GM19467 (cell line): ENCODE results near the gene P3H1.

Source experiments
- ATAC-seq: cut with Tn5 transposase; IDR thresholded peaks from one replicate; pipeline ENCODE4 v1.9.1; 2021; ENCODE audit warnings: mild to moderate bottlenecking, moderate library complexity; ENCODE audit not compliant: unreplicated experiment

The P3H1 gene

DNA sequence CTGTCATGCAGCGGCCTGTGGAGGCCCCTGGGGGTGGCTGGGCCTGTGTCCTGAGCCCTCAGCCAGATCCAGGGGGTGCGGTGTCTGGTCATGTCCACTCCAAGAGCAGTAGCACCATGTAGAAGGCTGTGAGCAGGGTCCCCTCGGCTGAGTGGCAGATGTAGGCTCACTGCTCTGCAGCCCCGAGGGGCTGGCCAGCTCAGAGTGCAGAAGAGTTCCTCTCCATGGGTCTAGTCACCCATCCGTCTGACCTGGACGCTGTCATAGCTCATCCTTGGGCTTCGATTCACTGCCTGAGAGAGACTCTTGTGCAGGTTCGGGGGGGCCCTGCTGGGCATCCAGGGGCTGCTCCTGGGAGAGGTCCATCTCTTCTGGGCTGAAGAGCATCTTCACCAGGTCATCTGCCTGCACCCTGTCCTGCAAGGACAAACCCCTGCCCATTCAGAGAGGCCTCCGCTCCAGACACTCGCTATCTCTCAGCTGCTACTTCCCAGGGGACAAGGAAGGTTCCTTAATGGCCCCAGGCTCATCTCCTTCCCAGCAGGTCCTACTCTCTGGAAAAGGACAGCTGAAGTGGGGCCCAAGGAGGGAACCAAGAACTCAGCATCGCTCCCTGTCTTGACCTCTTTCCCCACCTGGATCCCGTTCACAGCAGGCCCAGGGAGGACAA, 20.3 kb downstream of the P3H1 start:
- ATAC-seq, result no peak

DNA sequence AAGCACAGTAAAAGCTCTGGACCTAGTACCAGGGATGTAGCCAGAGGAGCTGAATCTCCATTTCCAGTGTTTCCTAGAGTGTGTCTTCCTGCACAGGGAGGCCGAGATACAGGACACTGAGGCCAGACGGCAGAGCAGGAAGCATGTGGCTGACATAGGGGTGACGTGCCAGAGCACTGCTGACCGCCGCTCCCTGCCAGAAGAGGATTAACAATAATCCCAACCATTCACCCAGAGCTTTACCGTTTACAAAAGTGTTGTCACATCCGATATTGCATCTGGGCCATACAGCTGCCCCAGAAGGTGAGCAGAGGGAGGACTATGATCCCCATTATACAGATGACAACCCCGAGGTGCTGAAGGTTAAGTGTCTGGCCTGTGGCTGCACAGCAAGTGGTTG, 21.0 kb downstream of the P3H1 start:
- ATAC-seq, result no peak

DNA sequence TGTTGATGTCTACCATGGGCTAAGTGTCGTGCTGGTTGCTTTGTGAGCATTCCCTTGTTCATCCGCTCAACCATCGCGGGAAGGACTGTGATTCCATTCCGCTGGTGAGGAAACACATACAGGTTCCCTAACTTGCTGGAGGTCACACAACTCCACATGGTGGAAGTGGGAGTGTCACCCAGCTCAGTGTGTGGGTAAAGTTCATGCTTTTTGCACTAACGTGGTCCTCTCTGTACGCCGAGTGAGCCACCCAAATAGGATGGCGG, 22.7 kb downstream of the P3H1 start:
- no peak for ATAC-seq

DNA sequence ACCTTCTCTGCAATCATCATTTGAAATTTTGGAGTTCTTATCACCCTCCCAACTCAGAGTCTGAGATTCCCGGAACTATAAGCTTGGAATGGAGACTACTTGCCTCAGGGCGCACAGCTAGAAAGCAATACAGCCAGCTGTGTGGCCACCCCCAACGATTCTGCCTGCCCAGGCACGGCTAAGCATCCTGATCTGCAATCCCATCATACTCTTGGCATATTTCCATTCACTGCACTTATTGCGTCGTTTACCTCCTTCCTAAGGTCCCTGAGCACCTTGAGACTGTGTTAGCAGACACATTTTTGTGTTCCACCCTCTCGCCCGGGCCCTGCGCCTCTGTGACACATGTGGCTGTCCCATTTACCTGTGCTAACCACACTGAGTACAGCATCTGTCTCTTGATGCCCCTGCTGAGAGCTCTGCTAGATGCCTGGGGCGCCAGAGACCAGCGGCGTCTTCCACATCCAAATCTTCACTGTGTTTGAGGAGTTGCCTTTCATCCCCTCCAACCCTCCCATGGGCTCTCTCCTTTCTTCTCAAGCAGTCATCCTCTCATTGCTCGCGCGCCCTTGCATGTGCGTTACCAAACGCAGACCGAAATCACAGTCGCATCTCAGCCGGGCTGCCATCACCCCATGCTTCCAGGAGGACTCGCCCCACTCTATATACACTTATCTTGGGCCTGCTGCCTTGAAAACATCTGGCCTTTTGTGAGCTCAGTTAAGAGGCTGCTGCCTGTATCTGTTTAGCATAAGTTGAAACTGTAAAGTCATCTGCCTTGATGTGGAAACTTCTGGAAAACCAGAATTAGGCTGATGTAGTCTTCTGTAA, 23.3 kb downstream of the P3H1 start:
- ATAC-seq, result no peak

DNA sequence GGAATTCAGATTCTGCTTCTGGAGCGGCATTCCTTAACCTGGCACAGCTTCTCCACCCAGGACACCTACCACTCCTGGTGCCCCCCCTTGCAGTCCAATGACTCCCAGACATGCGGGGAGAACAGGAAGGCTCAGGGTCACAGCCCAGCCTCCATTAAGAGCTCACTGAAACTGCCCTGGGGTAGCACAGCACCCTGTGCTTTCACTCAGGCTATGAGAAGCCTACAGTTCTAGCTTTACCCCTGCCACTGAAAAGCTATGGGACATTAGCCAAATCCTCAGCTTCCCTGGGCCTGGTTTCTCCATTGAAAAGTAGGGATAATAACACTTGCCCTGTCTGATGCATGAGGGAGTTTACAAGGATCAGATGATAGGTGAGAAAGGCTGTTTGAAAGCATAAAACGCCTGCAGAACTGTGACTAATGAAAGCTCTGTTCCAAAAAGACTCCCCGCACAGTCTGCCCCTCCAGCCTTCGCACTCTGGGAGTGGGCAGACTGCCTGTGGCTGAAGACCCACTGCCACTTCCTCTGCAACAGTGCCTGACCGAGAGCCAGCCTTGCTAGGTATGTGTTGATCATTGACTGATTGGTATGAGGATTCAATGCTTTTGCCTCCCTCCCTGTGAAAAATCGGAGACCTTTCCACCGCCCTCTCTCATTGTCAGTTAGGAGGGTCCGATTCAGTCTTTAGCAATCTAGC, 24.1 kb downstream of the P3H1 start:
- no peak for ATAC-seq

DNA sequence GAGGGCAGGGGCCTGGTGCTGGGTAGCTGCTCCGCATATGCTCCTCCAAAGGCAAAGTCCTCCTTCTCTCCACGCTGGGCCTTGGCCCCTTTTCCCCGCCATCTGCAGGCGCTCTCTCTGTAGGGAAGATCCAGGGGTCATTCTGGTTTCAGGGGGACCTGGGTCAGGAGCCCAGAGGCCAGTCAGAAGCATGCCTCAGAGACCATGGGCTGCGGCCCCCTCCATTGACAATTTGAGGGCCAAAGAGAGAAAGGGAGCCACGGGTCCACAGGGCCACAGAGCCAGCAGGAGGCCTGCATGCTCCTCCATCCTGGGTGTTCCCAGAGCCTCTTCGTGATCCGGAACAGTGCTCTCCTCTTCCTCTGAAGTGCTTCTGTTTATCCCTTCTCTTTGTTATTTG, 24.7 kb downstream of the P3H1 start:
- ATAC-seq, result no peak

DNA sequence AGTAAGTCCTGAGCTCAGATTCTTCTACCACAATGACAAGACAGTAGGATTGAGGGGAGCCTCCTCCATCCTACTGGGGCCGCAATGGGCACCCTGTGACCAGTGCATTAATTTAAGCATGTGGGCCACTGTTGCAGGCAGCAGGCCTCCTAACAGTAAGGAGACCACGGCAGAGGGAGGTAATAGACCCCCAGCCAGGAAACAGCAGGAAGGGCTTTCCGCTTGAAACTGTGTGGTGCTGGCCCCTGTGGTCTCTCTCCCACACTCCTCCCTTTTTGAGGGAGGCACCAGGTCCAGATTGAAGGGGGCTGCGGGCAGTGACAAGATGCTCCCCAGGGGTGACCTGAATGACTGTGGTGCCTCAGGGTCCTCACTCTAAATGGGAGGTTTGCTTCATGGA, 25.1 kb downstream of the P3H1 start:
- ATAC-seq, result no peak

DNA sequence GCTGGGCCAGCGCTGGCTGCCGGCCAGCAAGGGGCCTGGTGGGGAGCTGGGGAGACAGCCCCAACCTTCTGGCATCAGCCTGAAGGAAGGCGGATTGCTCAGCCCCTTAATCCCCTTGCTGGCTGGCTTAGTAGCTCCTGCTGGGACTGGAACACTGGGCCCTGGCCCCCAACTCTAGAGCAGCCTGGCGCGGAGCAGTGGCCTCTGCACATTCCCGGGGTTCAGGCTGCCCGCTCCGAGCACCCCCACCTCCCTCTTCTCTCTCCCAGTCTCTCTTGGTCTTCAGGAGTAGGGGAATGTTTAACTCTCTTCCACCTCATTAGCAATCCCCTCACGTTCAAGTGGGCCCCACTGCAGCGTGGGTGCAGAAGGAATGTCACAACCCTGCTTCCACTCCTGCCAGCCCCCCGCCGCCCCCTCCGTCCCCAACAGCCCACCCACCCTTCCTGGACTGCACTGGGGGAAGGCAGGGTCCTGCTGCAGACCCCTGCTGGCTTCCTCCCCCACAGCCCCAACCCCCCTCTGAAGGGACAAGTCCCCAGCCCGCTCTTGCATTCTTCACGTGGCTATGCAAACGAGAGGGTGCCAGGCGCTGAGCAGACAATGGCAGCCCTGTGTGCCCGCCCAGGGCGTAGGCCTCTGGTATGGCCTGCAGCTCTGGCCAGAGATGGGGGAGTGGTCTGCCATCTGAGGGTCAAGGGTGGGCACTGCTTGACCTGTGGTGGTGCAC, 25.8 kb downstream of the P3H1 start:
- ATAC-seq, result no peak

DNA sequence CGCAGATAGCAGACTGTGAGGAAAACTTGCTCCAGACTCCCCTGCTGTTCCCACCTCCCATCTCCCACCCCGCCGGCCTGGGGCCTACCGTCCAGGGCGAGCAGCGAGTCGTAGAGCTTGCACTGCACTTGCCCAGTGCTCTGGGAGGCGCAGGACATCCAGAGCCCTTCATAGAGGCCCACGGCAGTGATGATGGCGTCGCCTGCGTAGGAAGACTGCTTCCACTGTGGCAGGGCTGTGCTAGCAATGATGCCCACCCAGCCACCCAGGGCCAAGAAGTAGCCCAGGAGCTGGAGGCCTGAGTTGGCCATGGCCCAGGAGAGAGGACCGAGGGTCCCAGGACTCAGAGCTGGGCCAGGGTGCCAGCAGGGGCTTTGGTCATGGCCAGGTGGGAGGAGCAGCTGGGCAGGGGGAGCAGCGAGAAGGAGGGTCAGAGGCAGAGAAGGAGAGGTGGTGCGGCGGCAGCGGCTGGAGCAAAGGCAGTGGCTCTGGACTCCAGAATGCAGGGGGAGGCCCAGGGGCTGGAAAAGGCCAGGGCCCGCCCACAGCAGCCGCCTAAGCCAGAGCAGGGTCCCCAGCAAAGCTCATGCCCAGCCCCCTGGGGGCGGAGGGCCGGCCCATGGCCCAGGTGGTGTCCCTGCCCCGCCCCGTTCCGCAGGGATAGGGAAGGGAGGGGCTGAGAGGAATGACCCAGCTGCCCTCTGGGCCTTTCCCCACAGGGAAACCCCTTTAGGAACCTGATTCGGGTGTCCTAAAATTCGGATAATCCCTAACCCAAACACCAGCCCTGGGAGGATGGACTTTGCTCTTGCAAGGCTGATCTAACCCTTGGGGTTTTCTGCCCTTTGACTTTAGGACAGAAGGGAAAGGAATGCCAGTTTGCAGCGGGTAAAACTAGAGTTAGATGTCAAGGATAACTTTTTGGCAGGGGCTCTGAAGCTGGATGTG, 26.8 kb downstream of the P3H1 start, which contains the start of gene CLDN19:
CLDN19 (minus strand) TSS at position 484 of the 948 bp plus-strand sequence; CDS start at position 311, 173 bp downstream.
- no peak for ATAC-seq

DNA sequence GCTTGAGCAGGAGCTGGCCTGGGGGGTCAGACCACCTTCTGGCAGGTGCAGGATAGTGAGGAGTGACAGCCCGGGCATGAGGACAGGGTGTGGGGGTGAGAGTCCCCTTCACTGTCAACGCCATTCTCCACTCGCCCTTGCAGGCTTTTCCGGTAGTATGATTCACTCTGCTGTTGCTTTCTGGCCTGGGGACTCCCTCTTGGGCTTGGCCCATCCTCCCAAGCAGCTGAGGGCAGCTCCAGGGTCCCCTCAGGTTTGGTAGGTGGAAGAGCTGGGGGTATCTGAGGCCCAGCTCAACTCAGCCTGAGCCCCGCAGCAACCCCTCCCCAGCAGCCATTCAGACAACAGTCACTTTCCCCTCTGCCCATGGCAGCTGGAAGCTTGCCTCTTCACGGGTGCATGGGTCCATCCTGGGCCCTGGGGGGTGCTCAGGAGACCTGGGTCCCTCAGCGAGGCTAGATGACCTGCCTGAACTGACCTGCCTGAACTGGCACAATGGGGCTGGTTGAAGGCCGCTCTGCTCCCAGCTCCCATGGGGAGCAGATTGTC, 28.1 kb downstream of the P3H1 start:
- no peak for ATAC-seq

DNA sequence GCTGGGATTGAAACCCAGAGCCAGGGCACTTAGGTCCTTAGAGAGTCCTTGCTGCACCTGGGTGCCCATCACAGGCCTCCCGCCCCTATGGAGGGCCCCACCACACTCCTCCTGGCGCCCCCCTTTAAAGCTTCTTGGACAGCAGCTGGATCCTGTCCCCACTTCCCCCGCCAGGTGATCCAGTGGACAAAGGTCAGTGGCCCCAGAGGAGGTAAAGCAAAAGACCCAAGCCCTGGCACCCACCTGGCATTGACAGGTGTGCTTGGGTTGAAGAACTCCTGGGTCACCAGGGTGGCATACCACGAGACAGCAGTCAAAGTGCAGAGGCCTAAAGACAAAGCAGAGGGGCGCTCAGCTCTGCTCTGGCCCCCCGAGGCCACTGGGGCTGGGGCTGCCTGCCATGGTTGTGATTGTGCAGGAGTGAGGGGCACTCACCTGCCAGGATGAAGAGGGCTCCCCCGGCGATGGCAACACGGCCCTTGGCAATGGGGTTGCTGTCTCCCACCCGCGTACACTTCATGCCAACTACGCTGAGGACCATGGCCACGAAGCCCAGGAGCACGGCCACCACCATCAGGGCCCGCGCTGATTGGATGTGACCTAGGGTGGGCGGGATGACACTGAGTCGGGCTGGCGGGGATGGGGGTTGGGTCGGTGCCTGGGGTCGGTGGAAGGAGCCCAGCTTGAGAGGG, 28.7 kb downstream of the P3H1 start:
- ATAC-seq, result no peak

DNA sequence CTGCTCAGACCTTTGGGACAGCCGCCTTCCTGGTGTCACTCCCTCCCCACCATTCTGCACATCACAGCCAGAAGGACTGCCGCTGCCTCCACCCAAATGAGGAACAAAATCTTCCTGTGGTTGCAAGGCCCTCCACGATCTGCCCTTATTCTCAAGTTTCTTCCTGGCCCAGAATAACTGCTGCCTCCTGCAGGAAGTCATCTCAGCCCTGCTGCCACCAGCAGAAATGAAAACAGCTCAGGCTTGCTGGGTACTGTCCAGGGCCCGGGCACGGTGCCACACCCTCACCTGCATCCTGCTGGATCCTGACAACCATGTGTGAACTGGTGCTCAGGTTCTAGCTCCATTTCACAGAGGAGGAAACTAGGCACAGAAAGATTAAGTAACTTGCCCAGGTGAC, 29.6 kb downstream of the P3H1 start:
- ATAC-seq, result no peak

DNA sequence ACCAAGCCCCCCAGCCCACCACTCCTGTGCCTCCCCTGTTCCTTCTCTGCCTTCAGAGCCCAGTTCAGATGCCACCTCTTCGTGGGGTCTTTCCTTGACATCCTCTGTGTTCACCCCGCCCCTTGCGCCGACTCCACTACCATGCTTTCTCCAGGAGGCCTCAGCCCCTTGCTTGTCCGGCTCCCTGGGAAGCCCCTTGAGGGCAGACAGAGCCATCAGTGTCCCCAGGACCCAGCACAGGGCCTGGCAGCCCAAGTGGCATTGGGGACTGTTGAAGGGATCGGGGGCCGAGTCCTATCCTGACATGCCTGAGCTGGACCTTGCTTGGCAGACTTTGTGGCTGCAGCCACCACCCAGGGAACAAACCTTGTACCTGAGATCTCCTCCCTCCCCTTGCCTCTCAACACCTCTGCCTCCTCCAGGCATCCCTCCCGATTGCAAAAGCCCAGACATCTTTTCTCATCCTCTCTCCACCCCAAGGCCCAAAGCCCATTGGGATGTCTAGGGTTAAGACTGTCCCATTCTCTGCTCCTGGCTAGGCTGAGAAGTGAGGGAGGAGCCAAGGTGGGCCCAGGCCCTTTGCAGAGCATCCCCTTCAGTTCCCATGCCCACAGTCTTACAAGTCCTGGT, 30.1 kb downstream of the P3H1 start:
- no peak for ATAC-seq

DNA sequence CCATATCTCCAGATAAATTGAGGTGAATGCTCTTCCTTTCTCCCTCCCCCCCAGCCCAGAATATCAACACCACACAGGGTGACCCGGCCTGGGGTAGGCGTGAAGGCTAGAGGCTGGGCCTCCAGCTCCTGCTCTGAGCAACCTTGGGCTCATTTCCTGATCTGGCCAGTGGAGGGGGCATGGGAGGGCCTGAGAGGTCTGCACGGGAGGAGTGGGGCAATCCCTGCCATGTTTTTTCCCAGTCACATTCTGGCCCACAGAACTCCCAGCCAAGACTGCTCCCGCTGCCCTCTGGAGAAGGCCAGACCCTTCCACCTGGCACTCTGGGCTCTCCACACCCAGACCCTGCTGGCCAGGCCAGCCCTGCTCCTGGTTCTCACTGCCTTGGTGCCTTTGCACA, 30.7 kb downstream of the P3H1 start:
- ATAC-seq, result no peak

DNA sequence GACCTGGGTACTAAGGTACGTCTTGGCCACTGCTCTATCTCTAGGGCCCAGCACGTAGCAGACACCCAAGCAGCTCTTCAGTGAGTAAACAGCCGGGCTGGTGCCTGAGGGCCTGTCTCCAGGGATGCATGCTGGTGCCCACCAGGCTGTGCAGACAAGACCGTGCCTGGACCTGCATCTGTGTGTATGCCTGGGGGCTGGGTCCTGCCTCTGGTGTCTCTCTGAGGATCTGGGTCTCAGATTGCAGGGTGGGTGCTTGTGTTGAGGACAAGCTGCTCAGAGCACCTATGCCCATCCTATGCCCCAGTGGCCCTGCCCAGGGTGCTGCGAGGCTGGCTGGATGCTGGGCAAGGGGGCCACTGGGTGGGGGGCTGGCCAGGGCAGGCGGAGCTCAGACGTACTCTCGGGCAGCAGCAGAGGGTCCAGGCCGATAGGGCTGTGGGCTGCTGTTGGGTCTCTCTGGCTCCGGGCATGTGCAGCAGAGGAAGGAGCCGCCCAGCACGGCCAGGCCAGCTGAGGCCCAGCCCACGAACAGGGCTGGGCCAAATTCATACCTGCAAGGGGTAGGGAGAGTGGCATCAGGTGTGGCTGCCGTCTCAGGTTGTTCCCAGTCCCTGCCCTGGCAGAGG, 31.2 kb downstream of the P3H1 start:
- ATAC-seq, result no peak

DNA sequence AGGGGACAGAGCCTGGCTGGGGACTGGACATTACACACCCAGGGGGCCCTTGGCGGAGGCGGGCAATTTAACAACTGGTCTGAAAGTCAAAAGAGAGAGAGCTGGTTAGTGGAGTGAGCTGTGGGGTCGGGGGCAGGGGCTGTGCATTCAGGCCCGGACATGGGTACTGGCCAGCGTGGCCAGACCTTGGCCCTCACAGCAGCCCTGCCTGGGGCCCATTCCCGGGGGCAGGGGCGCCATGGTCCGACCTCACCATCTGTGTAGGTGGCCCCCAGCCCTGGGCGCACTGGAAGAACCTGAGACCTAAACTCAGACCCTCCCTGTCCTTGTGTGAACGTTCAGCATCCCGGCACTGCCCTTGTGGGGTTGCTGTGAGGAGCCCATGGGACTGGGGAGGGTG, 31.8 kb downstream of the P3H1 start:
- no peak for ATAC-seq

DNA sequence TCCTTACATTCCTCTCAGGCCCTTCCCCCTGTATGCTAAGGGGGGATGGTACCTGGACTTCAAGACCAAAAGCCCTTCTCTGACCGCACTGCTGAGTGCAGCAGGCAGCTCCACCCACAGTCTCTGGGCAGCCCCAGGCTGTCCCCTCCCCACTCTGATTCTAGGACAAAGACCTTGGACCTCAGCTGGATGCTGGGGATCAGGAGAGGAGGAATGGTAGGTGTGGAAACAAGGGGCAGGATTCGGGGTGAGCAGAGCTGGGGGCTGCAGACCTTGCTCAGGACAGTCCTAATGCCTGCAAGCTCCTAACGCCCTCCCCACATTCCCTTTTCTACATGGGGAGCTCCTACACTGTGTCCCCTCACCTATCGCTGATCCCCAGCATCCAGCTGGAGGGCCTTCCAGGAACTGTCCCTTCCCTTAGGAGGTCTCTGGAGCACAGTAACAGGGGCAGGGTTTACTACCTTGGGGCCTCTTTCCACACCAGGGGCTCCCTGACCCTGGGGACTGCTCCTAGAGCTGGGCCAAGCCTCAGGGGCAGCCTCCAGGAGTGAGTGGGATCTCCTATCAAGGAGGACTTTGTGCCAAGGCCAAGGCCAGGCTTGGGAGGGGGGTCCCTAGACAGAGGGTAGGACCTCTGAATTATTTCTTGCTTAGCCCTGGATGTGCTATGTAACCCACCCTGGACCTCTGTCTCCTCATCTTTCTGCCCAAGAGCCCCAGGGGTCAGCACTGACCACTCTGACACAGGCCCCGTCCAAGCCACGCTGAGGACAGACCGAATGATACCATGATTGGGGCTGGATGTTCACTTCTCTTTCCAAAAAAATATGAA, 32.4 kb downstream of the P3H1 start:
- no peak for ATAC-seq
